ENCODE data around the gene CCND2.

DNA sequence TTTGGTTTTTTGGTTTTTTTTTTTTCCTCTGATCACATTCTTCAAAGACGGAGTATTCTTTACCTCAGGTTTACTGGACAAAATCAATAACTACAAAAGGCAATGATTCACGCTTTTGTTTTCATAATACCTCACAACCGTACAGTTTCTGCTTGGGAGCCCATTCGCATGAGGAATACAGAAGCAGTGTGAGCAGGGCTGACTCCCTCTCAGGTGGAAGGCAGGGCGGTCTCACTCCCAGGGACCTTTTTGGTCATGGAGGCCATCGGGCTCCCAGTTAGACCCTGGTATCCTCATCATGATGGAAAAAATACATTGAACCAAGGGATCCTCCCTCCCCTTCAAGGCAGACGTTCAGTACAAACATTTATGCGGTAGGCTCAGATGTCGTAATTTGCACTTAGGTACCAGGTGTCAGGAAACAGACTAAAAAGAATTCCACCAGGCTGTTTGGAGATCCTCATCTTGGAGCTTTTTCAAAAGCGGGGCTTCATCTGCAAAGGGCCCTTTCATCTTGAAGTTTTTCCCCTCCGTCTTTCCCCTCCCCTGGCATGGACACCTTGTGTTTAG lies 28.5 kb downstream of the CCND2 start:
- TF ChIP-seq, protein P1, sequence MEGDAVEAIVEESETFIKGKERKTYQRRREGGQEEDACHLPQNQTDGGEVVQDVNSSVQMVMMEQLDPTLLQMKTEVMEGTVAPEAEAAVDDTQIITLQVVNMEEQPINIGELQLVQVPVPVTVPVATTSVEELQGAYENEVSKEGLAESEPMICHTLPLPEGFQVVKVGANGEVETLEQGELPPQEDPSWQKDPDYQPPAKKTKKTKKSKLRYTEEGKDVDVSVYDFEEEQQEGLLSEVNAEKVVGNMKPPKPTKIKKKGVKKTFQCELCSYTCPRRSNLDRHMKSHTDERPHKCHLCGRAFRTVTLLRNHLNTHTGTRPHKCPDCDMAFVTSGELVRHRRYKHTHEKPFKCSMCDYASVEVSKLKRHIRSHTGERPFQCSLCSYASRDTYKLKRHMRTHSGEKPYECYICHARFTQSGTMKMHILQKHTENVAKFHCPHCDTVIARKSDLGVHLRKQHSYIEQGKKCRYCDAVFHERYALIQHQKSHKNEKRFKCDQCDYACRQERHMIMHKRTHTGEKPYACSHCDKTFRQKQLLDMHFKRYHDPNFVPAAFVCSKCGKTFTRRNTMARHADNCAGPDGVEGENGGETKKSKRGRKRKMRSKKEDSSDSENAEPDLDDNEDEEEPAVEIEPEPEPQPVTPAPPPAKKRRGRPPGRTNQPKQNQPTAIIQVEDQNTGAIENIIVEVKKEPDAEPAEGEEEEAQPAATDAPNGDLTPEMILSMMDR (conservative IDR thresholded peaks at IDR 0.05; ENCODE audit: low read length) = no peak
- no peak for TF ChIP-seq EZH2phosphoT487 (IDR thresholded peaks at IDR 0.05; ENCODE audit: borderline replicate concordance)

All from Loucy (cell line).